NCI-H2029 treated with DMSO at 0.1 percent for 48 hours (cell line): ENCODE results near the gene PRDX6.
"Not testable (repeated sequence)": the region's sequence is repeated elsewhere in the genome, so short reads cannot be mapped to it uniquely, and the experiment has no call there.

Source experiments
- DNase-seq: peaks from one replicate; lab custom pipeline; 2025; lab: John Stamatoyannopoulos, UW

The PRDX6 gene

GRCh38 chr1:173496757-173497320 is 19.7 kb downstream of the PRDX6 start:
- DNase-seq: no peak

- no peak for DNase-seq
Observed at GRCh38 chr1:173499729-173500128, 22.6 kb downstream of the PRDX6 start.

DNA sequence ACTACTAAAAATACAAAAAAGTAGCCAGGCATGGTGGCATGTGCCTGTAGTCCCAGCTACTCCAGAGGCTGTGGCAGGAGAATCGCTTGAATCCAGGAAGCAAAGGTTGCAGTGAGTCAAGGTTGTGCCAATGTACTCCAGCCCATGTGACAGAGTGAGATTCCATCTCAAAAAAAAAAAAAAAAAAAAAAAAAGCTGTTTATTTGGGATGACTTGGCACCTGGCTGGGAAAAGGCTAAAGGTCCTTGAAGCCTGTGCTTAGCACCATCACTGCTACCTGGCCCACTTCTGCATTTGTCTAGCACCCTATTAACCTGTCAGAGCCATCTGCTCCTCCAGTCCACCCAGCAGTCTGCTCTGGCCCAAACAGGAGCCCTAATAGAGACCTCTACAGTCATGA is 25.0 kb downstream of the PRDX6 start:
- no peak for DNase-seq

DNA sequence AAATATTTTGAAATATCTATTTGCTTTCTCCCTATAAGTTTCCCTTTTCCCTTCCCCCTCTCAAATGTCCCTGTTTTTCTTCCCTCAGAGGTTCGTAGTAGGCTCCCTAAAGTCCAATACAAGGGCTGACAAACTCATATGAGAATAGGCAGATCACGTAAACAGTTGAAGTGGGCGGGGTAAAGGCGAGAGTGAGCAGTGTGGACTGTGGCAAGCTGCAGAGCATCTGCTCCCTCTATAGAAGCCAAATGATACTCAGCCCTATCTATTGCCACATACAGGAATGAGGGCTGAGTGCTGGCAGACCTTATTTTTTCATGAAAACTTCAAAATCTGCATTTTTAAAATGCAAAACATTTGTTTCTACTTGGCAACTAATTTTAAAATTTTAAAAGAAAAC is 26.3 kb downstream of the PRDX6 start:
- no peak for DNase-seq

DNA sequence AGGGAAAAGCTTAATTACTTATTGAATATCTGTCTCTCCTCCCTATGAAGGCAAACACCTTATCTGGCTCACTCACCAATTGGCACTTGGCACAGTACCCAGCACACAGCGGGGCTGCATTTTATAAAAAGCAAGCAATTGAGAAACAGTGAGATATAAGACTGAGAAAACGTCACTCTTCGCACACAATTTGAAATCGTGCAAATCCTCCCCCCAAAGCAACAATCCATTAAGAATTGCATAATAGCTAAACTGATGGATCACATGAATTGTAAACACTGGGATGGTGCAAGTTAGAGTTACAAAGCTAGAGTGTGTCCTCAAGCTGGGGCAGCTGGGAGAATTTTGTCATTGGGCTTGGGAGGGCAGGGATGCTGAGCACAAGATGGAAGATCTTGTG is 27.1 kb downstream of the PRDX6 start:
- DNase-seq: no peak

- no peak for DNase-seq
Observed at GRCh38 chr1:173505391-173505790, 28.3 kb downstream of the PRDX6 start.

DNA sequence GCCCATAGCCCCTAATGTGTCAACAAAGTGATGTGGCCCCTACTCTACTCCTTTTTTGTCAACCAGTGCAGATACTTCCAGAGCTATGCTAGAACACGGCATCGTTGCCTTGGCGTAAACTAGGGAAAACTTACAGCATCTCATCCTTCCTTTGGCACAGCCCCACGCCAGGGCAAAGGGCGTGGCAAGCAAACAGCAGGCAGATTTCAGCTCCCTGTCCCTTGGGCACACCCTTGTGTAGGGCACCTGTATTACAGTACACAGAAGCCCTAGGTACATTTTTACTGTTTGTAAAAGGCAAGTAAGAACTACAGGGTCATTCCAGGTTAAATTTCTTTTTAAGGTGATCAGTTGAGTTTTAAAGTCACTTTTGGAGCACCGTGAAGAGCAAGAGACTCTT is 29.3 kb downstream of the PRDX6 start:
- DNase-seq: no peak

DNA sequence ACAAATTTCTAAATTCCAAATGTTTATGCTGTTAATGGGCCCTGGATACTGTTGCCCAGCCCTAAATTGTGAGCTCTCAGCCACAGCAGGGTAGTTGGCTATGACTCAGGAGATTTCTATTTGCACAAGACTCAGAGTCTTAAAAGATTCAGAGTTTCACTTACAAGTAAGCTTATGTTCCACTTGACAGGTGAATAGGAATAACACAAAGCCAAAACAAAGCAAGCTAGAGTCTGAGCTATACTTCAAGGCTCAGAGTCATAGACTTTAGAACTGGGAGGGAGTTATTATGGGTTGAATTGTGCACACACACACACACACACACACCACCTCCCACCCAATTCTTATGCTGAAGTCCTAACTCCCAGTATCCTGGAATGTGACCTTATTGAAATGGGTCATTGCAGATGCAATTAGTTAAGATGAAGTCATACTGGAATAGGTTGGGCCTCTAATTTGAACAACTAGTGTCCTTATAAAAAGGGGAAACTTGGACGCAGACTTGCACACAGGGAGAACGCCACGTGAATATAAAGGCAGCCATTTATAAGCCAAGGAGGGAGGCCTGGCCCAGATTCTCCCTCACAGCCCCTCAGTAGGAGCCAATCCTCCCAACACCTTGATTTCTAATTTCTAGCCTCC is 30.2 kb downstream of the PRDX6 start:
- no peak for DNase-seq

GRCh38 chr1:173507847-173508209 is 30.7 kb downstream of the PRDX6 start:
- DNase-seq: no peak

DNA sequence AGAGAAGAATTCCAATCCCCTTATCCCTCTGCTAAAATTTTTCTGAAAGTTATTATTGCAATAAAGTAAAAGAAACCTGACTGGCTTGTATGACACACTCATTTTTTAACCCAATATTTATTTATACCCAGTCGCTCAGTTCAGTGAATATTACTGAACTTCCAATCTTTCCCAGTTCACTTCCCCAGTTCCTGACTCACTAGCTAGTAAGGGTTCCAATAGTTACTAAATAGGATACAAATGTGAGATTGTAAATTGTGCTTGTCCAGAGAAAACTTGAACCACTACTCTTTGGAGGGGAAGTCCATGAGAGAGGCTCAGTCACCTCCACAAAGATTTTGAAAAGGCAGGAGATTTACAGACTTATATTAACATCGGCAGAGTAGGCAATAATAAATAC is 31.4 kb downstream of the PRDX6 start:
- DNase-seq: no peak

DNA sequence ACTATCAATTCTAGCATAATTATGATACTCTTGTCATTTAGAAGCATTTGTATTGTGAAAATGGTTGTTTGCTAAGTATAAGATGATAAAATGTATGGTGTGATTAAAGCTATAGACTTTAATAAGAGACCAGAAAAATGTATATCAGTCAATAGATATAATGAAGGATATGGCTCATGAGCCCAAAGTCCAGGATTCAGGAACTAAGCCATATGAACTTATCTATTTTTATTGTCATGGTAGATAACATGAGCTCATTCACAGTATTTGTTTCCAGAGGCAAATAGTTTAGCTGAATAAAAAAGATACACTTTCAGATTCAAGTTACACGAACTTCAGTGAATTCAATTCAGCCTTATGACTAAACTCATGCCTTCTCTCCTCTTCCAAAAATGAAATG is 32.7 kb downstream of the PRDX6 start:
- DNase-seq: no peak

DNA sequence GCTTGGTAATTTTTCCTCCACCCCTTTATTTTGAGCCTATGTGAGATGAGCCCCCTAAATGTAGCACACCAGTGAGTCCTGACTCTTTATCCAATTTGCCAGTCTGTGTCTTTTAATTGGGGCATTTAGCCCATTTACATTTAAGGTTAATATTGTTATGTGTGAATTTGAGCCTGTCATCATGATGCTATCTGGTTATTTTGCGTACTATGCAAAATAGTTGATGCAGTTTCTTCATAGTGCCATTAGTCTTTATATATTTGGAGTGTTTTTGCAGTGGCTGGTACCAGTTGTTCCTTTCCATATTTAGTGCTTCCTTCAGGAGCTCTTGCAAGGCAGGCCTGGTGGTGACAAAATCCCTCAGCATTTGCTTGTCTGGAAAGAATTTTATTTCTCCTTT is 37.4 kb downstream of the PRDX6 start:
- not testable (repeated sequence) for DNase-seq

DNA sequence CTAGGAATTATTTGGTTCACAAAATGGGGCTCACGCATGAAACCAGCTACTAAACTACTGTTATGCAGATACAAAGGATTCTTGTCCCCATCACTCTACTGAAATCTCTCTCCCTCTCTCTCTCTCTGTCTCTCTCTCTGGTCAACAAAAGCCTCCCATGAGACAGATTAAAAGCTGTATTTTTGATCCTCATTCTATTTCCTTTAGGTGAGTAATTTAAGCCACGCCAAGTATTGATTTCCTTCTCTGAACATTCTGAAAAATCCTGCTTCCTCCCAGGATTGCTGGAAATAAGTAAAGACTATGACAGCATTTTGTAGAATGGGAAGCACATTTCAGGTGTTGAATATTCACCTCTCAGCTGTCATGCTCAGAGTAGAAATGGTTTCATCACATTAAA is 43.7 kb downstream of the PRDX6 start:
- no peak for DNase-seq

DNA sequence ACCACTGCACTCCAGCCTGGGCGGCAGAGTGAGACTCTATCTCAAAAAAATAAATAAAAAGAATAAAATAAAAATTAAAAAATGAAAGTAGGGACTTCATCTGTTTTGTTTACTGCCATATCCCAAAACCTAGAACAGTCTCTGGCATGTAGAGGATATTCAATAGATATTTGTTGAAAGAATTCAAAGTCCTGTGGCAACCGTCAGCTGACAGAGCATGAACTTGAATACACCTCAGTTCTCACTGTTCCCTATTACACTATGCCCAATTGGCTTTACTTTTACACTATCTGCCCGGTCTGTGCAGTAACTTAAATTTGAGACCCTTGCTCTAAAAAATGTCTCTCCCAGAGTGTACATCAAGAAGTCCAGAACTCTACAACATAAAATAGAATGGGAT is 46.2 kb downstream of the PRDX6 start:
- DNase-seq: no peak

DNA sequence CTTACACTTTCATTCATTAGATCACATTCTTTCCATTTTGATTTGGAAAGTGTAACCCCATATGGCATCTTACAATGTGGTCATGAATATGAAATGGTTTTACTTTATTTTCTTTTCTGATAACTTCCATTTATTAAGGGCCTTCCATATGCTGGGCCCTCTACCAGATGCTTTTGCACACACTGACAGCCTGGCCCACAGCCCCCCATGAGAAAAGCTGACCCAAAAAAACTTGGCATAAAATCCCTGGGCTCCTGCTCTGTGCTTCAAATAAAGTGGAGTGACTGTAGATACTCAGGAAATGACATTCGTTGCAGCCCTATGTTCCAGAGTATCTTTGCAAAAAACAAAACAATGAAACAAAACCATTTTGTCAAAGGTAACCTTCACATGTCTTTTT is 48.8 kb downstream of the PRDX6 start:
- DNase-seq: no peak

DNA sequence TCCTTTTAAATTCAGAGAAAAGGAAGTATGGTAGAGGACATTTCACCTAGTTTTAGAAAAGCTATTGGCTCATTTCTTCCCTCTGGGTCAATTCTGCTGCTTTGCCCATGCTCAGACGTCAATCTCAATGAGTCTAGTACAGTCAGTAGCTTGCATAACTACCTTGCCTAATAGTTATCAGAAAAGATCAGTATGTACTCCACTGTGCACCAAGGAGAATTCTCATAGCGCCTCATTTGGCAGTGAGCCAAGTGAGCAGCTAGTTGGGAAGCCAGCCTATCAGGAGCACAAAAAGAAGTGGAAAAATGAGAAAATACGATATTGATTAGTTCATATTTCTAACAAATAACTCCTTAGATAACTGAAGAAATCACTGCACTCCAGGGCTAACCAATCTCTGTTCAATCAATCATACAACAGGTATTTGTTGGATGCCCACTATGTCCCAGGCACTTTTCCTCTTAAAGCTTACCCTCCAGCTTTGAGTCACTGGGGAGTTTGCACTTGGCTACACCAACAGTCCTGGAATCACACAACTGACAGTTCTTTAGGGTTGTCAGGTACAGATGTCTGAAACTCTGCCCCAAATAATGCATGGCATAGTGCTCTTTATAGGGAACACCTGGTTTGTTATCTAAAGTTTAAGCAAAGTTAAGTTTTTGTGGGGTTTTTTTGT is 50.2 kb downstream of the PRDX6 start:
- no peak for DNase-seq

- no peak for DNase-seq
Observed at GRCh38 chr1:173529106-173529505, 52.0 kb downstream of the PRDX6 start.

DNA sequence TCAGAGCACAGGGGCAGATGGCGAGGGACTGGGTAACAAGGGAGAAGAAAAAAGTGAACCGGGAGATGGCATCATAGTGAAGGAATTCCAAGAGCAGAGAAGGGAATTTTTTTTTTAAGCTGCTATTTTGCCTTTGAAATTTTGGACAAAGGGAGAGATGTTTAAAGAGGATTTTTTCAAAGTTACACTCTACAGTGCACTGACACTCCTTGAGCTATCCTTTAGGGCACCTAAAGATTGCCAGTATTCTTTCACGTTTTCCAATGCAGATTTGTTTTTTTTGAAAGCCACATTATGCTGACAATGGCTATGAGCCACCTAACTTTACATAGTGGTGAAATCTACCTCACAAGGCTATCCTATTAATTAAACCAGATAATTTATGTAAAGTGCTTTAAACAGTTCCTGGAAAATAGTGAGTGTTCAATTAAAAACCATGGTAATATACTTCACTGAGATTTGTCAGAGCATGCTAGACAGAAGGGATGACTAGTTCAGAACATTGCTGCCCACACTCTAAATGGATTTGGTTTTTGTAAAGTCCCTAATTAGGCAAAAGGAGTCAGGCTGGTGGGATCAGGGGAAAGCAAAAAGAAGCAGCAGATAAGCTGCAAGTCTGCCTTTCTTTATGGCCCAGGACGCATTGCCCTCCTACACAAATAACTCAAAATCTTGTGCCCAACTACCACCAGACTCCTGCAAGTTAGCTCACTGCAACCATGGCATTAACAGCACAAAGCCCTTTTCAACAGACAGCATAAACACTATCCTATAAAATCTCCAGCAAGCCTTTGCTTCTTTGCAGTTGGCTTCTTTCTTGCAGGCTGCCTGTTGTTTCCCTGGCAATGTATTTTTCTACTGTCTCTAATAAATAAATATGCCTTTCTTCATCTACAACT is 53.9 kb downstream of the PRDX6 start:
- DNase-seq: no peak

DNA sequence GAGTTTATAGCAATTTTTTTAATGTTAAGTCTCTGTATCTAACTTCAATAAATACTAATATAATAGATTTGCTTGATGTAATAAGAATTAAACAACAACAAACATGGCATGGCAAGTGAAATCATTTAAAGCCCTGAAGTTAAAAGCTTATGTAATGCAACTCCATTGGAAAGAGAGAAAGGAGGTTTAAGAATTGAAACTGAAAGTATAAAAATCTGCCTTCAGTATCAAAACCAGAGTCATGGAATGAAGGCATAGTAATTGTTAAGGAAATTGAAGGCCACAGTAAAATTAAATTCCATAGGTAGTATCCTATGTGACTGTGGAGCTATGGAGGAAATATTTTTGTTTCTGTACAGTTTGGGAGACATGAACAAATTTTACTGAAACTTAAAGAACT is 55.1 kb downstream of the PRDX6 start:
- DNase-seq: no peak

DNA sequence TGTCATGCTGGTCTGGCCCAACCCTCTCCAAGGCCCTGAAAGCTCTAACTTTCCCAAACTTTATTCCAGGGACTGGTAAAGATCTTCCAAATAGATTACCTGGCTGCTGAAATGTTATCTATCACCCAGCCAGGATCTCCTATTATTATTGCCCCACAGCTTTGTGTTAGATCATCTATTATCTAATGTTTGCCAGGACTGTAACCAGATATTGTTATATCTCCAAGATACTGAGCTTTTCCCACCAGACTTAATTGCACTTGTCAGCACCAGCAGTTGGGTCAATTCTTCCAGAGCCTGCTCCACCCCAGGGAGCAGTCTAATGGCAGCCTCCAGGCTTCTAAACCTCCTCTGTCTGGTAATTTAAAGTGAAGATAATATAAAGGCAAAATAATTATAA is 59.1 kb downstream of the PRDX6 start:
- no peak for DNase-seq
